DMS153 treated with DMSO at 0.1 percent for 48 hours (cell line): ENCODE measurements around the gene SFT2D1.

ENCODE experiments used
- DNase-seq: peaks from one replicate; lab custom pipeline; 2025; ENCODE audit not compliant: unreplicated experiment; lab: John Stamatoyannopoulos, UW

Gene SFT2D1

GRCh38 chr6:166335378-166336302 lies 6.7 kb downstream of the SFT2D1 start:
- DNase-seq, result no peak

- no peak for DNase-seq
Observed at GRCh38 chr6:166334878-166335277, 7.5 kb downstream of the SFT2D1 start.

GRCh38 chr6:166333172-166333995 lies 9.0 kb downstream of the SFT2D1 start:
- no peak for DNase-seq

DNA sequence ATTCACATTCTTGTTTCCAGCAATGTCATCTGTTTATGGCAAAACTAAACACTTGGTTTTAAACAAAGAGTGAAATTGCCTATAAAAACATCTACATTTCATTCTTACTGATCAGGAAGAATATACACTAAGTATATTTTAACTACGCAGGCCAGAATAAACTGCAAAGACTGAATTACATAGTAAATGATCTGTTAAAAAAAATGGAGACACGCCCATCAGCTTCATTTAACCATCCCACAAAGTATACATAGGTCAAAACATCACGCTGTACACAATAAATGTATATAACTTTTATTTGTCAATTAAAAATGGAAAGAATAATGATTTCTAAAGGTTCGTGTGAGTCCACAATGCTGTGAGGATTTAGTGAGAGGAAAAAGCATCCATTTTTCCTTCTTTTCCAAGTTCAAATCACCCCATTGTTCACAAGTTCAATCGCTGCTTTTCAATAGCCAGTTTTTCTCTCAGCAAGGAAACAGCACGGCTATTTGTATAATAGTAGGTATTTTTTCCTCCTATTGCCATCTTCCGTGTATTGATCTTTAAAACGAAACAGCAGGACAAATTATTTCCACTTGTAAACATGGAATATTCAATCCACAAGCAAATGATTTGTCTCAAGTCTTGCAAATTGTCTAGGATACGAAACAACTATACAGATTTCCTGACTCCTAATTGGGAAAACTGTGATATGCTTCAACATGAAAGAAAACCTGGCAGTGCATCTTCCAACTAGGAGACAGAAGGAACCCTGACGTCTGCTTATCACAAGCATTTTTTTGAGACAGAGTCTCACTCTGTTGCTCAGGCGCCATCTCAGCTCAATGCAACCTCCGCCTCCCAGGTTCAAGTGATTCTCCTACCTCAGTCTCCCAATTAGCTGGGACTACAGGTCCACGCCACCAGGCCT lies 10.6 kb downstream of the SFT2D1 start:
- DNase-seq, result no peak

DNA sequence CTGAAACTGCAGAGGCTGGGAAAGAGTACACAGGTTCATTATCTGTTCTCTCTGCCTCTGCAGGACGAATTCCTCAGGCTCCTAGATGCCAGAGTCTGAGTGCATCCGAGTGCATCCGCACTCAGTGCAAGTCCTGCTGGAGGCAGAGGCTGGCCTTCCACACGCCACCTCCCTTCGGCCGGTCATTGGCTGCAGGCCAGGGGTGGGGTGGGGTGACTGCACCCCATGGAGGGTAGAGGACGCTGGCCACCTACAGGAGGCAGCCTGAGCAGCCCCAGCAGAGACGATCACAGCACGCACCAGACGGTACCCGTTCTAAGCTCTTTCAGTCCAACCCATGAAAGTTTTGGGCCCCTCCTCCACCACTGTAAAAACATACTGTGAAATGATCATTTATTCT lies 11.7 kb downstream of the SFT2D1 start:
- DNase-seq, result no peak

DNA sequence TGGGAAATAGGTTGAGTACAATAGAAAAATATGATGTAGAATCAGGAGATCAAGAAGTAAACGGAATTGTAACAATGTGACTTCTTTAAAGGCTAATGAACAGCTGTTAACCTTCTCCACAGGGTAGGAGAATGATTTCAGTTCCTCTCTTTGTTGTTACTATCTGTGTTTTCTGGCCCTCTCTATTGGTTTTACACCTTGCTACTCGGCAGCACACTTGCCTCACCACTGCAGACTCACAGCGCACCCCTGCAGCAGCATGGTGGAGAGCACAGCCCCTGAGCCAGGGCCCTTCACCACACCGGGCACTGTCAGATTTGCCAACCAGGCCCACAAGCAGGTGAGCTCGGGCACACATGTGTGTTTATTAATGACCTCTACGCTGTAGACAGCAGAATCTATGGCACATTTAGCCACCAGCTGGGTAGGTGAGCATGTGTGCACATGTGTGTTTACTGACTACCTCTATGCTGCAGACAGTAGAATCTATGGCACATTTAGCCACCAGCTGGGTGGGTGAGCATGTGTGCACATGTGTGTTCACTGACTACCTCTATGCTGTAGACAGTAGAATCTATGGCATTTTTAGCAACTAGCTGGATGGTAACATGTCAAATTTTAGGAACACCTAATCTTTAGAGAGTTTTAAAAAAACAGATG lies 16.8 kb downstream of the SFT2D1 start:
- no peak for DNase-seq

GRCh38 chr6:166323395-166323794 lies 18.9 kb downstream of the SFT2D1 start:
- no peak for DNase-seq

- no peak for DNase-seq
Observed at GRCh38 chr6:166318649-166319600, 23.4 kb downstream of the SFT2D1 start.

GRCh38 chr6:166318227-166318626 lies 24.1 kb downstream of the SFT2D1 start:
- DNase-seq, result no peak

DNA sequence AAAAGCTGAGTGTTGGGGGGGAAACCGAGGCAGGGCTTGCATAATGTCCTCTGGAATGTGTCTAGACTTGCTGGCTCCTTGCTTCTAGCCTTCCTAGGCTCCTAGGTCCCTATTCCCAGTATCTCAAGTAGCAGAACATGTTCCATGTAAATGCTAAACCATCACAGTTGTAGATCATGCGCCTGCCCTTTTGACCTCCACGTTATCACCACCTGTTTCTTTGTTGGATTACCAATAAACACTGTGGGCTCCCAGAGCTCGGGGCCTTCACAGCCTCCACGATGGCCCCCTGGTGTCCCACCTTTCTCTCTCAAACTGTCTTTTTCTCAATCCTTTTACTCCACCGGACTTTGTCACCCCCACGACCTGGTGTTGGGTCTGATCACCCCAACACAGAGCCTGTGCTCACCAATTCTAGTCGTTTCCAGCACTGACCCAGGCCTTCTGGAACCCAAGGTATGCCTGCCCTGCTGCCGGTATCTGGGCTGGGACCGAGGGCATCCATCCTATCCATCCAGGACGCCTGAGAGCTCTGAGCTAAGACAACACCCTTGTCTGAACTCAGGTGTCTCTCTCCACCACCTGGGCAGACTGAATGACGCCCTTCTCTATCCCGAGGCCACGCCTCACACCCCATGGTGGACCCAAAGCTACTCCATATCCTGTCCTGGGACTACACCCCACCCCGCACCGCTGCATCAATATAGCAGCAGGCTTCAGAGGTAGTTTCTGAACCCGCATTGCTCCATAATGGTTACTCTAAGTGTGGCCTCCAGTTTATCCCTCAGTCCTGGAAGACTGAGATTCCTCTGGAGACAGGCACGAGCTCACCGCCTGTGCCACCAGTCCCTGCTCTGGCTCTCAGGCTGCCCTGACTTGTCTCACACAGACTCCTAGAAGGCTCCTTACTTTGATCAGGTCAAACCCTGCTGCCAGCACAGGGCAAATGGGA lies 24.8 kb downstream of the SFT2D1 start:
- DNase-seq, result no peak

GRCh38 chr6:166315436-166315835 lies 26.9 kb downstream of the SFT2D1 start:
- DNase-seq, result no peak

DNA sequence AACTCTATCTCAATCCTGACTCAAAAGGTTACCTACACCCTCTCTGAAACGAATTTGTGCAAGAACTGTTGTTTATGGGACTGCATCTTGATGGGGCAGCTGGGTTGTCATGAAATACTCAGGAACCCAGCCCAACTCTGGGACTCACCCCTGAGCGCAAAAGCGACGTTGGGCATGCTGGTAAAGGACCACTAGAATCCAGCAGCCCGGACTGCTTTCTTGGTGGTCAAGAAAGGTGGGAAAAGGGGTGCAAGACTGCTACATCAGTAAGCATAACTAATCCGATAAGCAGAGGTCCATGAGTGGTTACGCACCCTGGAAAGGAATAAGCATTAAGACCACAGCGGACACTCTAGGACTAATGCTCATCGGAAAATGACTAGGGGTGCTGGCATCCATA lies 27.9 kb downstream of the SFT2D1 start:
- no peak for DNase-seq

- no peak for DNase-seq
Observed at GRCh38 chr6:166313255-166314070, 28.9 kb downstream of the SFT2D1 start.

- DNase-seq, result no peak
Observed at GRCh38 chr6:166312832-166313231, 29.5 kb downstream of the SFT2D1 start.

DNA sequence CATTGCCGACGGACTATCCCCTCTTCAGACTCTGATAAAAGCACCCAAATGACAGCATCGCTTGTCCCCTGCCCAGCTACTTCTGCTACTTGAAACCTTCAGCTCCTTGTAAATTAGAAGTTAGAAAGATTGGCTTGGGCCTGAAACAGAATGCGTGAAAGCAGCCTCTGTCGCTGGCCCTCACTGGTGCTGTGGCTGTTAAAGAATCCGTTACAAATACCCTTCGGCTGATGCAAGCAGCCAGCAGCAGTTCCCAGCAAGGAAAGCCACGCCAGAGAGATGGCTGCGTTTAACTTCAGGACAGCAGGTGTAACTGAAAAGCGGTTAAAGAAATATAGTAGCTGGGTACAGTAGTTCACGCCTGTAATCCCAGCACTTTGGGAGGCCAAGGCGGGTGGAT lies 31.7 kb downstream of the SFT2D1 start:
- DNase-seq, result no peak

DNA sequence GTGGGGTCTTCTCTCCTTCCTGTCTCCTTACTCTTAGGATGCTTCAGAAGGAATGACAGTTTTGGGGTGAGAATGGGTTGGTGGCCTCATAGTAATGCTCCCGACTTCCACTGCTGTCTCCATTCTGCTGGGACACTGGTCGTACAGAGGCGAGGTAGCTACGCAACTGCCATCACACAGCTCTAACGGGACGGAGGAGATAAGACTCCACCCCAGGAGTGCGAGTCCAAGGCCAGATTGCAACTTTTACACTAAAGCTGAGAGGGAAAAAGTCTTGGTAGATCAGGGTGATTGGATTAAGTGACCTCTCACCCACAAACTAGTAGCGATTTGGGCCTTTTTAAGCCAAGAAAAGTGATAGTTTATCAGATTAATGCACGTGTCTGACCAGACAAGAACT lies 32.4 kb downstream of the SFT2D1 start:
- DNase-seq, result no peak
